Smooth muscle cell (in vitro differentiated cells): ENCODE data around the gene GUCA2B. TPM values are rescaled to one million over a fixed set of nuclear protein-coding genes. Genes with fewer than 3 reads are reported as not detected.

Experiments used
- DNase-seq: peaks from one replicate; lab custom pipeline; 2025; ENCODE audit not compliant: unreplicated experiment; lab: John Stamatoyannopoulos, UW
- H2AFZ ChIP-seq: fragments of 200-600 bp; sonication (generic); 2 replicates; pipeline ENCODE4 v1.6.0; 2016; ENCODE audit warnings: antibody characterized with exemption, low read depth, mild to moderate bottlenecking
- H3F3A ChIP-seq: fragments of 200-600 bp; sonication (generic); 2 replicates; pipeline ENCODE4 v1.6.0; 2017; ENCODE audit warnings: antibody characterized with exemption, low read depth
- H3K27ac ChIP-seq: fragments of 200-600 bp; sonication (generic); 2 replicates; pipeline ENCODE4 v1.5.1; 2016; ENCODE audit warnings: low read depth, mild to moderate bottlenecking
- H3K27me3 ChIP-seq: fragments of 200-600 bp; sonication (generic); 2 replicates; pipeline ENCODE4 v1.6.1; 2016; ENCODE audit warnings: low read depth, mild to moderate bottlenecking
- H3K36me3 ChIP-seq: fragments of 200-600 bp; sonication (generic); 2 replicates; pipeline ENCODE4 v1.5.1; 2016; ENCODE audit warnings: low read depth
- H3K4me1 ChIP-seq: fragments of 200-600 bp; sonication (generic); 2 replicates; pipeline ENCODE4 v1.5.1; 2016; ENCODE audit warnings: low read depth
- H3K4me2 ChIP-seq: fragments of 200-600 bp; sonication (generic); 2 replicates; pipeline ENCODE4 v1.6.0; 2016; ENCODE audit warnings: mild to moderate bottlenecking
- H3K4me3 ChIP-seq: fragments of 200-600 bp; sonication (generic); 2 replicates; pipeline ENCODE4 v1.5.1; 2016; ENCODE audit warnings: mild to moderate bottlenecking
- H3K79me2 ChIP-seq: fragments of 200-600 bp; sonication (generic); 2 replicates; pipeline ENCODE4 v1.6.0; 2016; ENCODE audit warnings: low read depth, mild to moderate bottlenecking
- H3K9ac ChIP-seq: fragments of 200-600 bp; sonication (generic); 2 replicates; pipeline ENCODE4 v1.6.0; 2016; ENCODE audit warnings: low read depth
- H3K9me3 ChIP-seq: fragments of 200-600 bp; sonication (generic); replicated peaks from 2 replicates; pipeline ENCODE4 v1.5.1; 2016; ENCODE audit warnings: low read depth
- H4K20me1 ChIP-seq: fragments of 200-600 bp; sonication (generic); 2 replicates; pipeline ENCODE4 v1.6.0; 2016; ENCODE audit warnings: low read depth
- CTCF ChIP-seq: fragments of 200-600 bp; sonication (generic); IDR thresholded peaks from 2 replicates; pipeline ENCODE4 v1.5.1; 2017; ENCODE audit warnings: borderline replicate concordance, mild to moderate bottlenecking, antibody characterized with exemption; ENCODE audit not compliant: insufficient read depth, poor library complexity, severe bottlenecking
- WGBS: methylation state at CpG from one replicate; pipeline ENCODE4 v1.1.7; 2016; ENCODE audit warnings: low lambda C conversion rate; 5-methylcytosine and 5-hydroxymethylcytosine counted together
- polyA plus RNA-seq: library from polyadenylated mRNA; unstranded; fragments of >200 nt; fragmentation: Nextera tagmentation; extraction: Ambion mirVana; gene quantifications from 2 replicates; pipeline ENCODE4 v1.2.1, GENCODE V29; 2016
- total RNA-seq: library from RNA; depleted of rRNA; stranded (reverse); fragments of >200 nt; gene quantifications from 2 replicates; pipeline ENCODE4 v1.2.3, GENCODE V29; 2014

Gene GUCA2B
- total and polyA plus RNA-seq, 2 experiments from 2014 or later: not detected

- Histone ChIP-seq H2AFZ (no peak overlapping the region), H3K9ac (no peak overlapping the region), H3F3A (no peaks in the 10 kb centered on the region), H3K4me1 (no peaks in the 10 kb centered on the region), H4K20me1 (no peaks in the 10 kb centered on the region), H3K27ac (no peak overlapping the region), H3K4me3 (no peak overlapping the region), H3K79me2 (no peaks in the 10 kb centered on the region), H3K27me3 (no peaks in the 10 kb centered on the region), H3K9me3 (no peaks in the 10 kb centered on the region), H3K36me3 (no peaks in the 10 kb centered on the region), H3K4me2 (no peak overlapping the region)
- WGBS: 94% methylated on average over 3 of the region's 3 CpGs
- DNase-seq: no peak
- TF ChIP-seq CTCF: no peak
These were observed 13.8 kb upstream of the GUCA2B start for GRCh38 chr1:42139444-42139843.

GRCh38 chr1:42140191-42140590 lies 13.0 kb upstream of the GUCA2B start:
- TF ChIP-seq CTCF: no peak

GRCh38 chr1:42141978-42142377 lies 11.2 kb upstream of the GUCA2B start:
- Histone ChIP-seq H3K9ac (no peak overlapping the region), H2AFZ (no peak overlapping the region), H3K27ac (no peak overlapping the region), H3K4me2 (no peak overlapping the region), H3K9me3 (no peaks in the 10 kb centered on the region), H3F3A (no peaks in the 10 kb centered on the region), H3K4me3 (no peak overlapping the region), H3K79me2 (no peaks in the 10 kb centered on the region), H3K27me3 (no peaks in the 10 kb centered on the region), H4K20me1 (no peaks in the 10 kb centered on the region), H3K4me1 (no peaks in the 10 kb centered on the region), H3K36me3 (no peaks in the 10 kb centered on the region)
- no peak for DNase-seq
- WGBS: 83% methylated on average over 5 of the region's 5 CpGs
- TF ChIP-seq CTCF: no peak

More at GRCh38 chr1:42140191-42140590, 13.0 kb upstream of the GUCA2B start:
- Histone ChIP-seq H3K79me2 (no peaks in the 10 kb centered on the region), H3K27ac (no peak overlapping the region), H3K9ac (no peak overlapping the region), H3K4me2 (no peak overlapping the region), H2AFZ (no peak overlapping the region), H3K27me3 (no peaks in the 10 kb centered on the region), H3F3A (no peaks in the 10 kb centered on the region), H3K9me3 (no peaks in the 10 kb centered on the region), H3K36me3 (no peaks in the 10 kb centered on the region), H3K4me3 (no peak overlapping the region), H3K4me1 (no peaks in the 10 kb centered on the region), H4K20me1 (no peaks in the 10 kb centered on the region)
- DNase-seq: no peak
- WGBS: 95% methylated on average over 2 of the region's 2 CpGs

- TF ChIP-seq CTCF: no peak
- Histone ChIP-seq H4K20me1 (no peaks in the 10 kb centered on the region), H2AFZ (no peak overlapping the region), H3K27ac (no peak overlapping the region), H3K9ac (no peak overlapping the region), H3F3A (no peaks in the 10 kb centered on the region), H3K4me2 (no peak overlapping the region), H3K79me2 (no peaks in the 10 kb centered on the region), H3K27me3 (peaks cover 6% of the 10 kb centered on the region), H3K9me3 (no peaks in the 10 kb centered on the region), H3K4me3 (no peak overlapping the region), H3K4me1 (no peaks in the 10 kb centered on the region), H3K36me3 (no peaks in the 10 kb centered on the region)
- WGBS: 75% methylated on average over 4 of the region's 4 CpGs
- DNase-seq: no peak
These were observed 10.1 kb upstream of the GUCA2B start for GRCh38 chr1:42142894-42143675.
